GM12873 (cell line): Measurements from ENCODE around the gene DRAP1.

Experiments
- CTCF ChIP-seq: IDR thresholded peaks from 2 replicates; pipeline ENCODE4 v1.5.1; 2012; ENCODE audit warnings: low read depth, mild to moderate bottlenecking, moderate library complexity, low read length, control low read depth; ENCODE audit not compliant: insufficient read depth; ENCODE audit errors: missing control alignments

Gene DRAP1

DNA sequence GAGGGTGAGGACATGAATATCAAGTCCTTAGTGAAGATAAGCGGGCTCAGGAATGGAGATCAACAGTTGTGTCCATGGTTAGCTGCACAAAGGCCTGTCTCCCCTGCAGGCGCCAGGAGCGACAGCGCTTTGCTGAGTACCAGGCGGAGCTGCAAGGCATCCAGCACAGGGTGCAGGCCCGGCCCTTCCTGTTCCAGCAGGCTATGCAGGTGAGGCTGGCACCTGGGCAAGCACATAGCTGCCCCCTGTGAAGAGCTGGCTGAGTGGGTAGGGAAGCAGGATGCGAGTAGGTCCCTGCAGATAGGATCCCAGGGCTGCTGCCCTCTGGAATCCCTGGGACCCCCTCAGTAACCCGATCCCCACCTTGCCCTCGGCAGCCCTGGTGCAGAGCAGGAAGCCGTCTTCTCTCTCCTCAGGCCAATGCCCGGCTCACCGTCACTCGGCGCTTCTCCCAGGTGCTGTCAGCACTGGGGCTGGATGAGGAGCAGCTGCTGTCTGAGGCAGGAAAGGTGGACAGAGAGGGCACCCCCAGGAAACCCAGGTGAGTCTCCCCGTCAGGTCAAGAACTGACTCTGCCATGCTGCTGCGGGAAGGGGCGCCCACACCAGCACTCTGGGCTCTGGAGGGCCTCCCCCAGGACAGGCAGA is 39.7 kb downstream of the DRAP1 start:
- TF ChIP-seq CTCF: no peak

- no peak for TF ChIP-seq CTCF
Observed at GRCh38 chr11:65960824-65961266, 41.6 kb downstream of the DRAP1 start.

- no peak for TF ChIP-seq CTCF
Observed at GRCh38 chr11:65961267-65962140, 42.3 kb downstream of the DRAP1 start, which contains the start of gene SART1. Gene SART1, plus strand, starts transcription at chr11:65961734. Its CDS starts 47 bp downstream, at chr11:65961781.

DNA sequence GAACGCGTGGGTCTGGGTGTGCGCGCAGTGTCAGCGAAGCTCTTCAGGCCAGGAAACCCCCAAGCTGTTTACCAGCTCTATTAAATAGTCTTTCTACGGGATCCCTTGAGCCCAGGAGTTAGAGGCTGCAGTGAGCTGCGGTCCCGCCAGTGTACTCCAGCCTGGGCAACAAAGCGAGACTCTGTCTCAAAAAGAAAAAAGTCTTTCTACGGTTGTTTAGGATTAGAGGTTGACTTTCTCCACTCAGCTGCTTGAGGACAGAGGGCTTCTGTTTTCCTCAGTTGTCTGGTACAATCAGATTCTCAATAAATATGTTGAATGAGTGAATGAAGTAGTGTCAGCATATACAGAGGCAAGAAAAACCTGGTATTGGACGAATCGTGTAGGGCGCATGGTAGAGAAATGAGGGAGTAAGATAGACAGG is 42.9 kb downstream of the DRAP1 start:
- no peak for TF ChIP-seq CTCF

DNA sequence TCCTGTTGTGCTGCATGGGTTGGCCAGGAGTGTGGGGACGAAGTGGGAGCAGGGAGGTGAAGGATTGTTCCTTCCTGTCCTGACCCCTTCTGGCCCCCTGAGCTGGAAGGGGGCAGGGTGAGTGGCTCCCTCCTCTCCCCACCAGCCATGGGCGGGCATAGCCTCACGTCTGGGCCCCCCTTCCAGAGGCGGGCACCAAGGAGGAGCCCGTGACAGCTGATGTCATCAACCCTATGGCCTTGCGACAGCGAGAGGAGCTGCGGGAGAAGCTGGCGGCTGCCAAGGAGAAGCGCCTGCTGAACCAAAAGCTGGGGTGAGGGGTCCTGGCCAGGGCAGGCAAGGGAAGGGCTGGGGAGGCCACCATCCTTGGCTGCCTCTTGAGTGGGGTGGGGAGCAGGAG is 45.7 kb downstream of the DRAP1 start:
- no peak for TF ChIP-seq CTCF

- no peak for TF ChIP-seq CTCF
Observed at GRCh38 chr11:65965986-65966762, 46.9 kb downstream of the DRAP1 start.
